Pancreas (tissue), 10 donors: ENCODE results near the gene LRRC55. TPM values are rescaled to one million over a fixed set of nuclear protein-coding genes. Genes with fewer than 3 reads are reported as not detected.

Experiments
- ATAC-seq, 4 donors: fragments of 200-7000 bp; cut with Tn5 transposase; one replicate each; pipeline versions ENCODE4 v1.8.0 to v1.9.1; 2020; ENCODE audit warnings: mild to moderate bottlenecking in 4 of 4, moderate library complexity in 4 of 4
- DNase-seq, 6 donors: peaks; one replicate each; pipeline ENCODE4 v3.0.0-alpha.2; 2020
- FAIRE-seq: peaks from 2 replicates; lab custom pipeline; 2012; peaks lifted over from hg19 to GRCh38; lab: Jason Lieb, UNC
- H3K27ac ChIP-seq, 4 donors: fragments of 200-600 bp; sonication (generic); 1 replicate in 3 of 4; 2 replicates in 1 of 4; pipeline versions ENCODE4 v1.5.0 to v1.8.0; 2020
- H3K27me3 ChIP-seq, 4 donors: fragments of 200-600 bp; one replicate each; pipeline ENCODE4 v1.8.0; 2021
- H3K36me3 ChIP-seq, 3 donors: fragments of 200-600 bp; sonication (generic) in 1 of 3; one replicate each; pipeline versions ENCODE4 v1.5.0 to v1.8.0; 2020 to 2021
- H3K4me1 ChIP-seq, 3 donors: fragments of 200-600 bp; one replicate each; pipeline ENCODE4 v1.8.0; 2021
- H3K4me3 ChIP-seq, 4 donors: fragments of 200-600 bp; sonication (generic) in 2 of 4; one replicate each; pipeline versions ENCODE4 v1.5.0 to v1.8.0; 2020 to 2021
- H3K9me3 ChIP-seq, 4 donors: fragments of 200-600 bp; one replicate each; pipeline ENCODE4 v1.8.0; 2021
- CTCF ChIP-seq, 4 donors: fragments of 200-600 bp; sonication (generic) in 3 of 4; IDR thresholded peaks; one replicate each; pipeline versions ENCODE4 v1.5.0 to v1.8.0; 2021; ENCODE audit warnings: antibody characterized with exemption in 4 of 4
- WGBS, 2 donors: extraction: QIAGEN DNeasy Blood & Tissue Kit; methylation state at CpG; one replicate each; pipeline ENCODE4 v1.1.7; 2013; 5-methylcytosine and 5-hydroxymethylcytosine counted together
- intact Hi-C, 3 donors: fragments of 100-400 bp; cut with DNase I; formaldehyde crosslinking; loops; one replicate each; pipeline versions ENCODE4 v1.11.1 to v1.14.2; 2022
- polyA plus RNA-seq, 2 donors: library from polyadenylated mRNA; stranded (reverse); fragments of 200-250 nt; gene quantifications; one replicate each; pipeline ENCODE4 v1.2.3, GENCODE V29; 2013
- total RNA-seq, 6 donors: library from RNA; stranded (reverse); fragmentation: NEBNext Ultra II Directional in 4 of 6; extraction: Animal tissue kit (Norgen Biotek cat#: 25700) in 4 of 6; gene quantifications; one replicate each; pipeline versions ENCODE4 v1.2.1 to v1.2.4, GENCODE V29; 2021 to 2023
- donor health status: healthy with polysubstance abuse.
- donor health status: DM: no; HTN: no; CAD: no; lungs with moderate emphysema.
- donor health status: DM: no; HTN: no; CAD: no.
- donor health status: control.
- donor health status: control.
- donor health status: Bipolar disorder and iron deficiency.
- donor health status: DM: yes; HTN: yes; CAD: no.
- donor health status: DM: no; HTN: no; CAD: no.
- donor health status: DM: no; HTN: no; CAD: no.
- donor health status: DM: yes; HTN: yes; CAD: no.

The LRRC55 gene
- total and polyA plus RNA-seq, 8 donors = 0.03 to 1.2 (median 0.08) TPM

GRCh38 chr11:57148621-57149020, 33.1 kb upstream of the LRRC55 start:
- DNase-seq (no peak), FAIRE-seq (no peak), ATAC-seq (no peak)
- Histone ChIP-seq H3K4me1 (no peaks in the 10 kb centered on the region), H3K27ac (no peak overlapping the region), H3K4me3 (no peak overlapping the region), H3K36me3 (no peaks in the 10 kb centered on the region), H3K27me3 (no peaks in the 10 kb centered on the region), H3K9me3 (no peaks in the 10 kb centered on the region)
- intact Hi-C loops = no loop called here
- no peak for TF ChIP-seq CTCF (IDR thresholded peaks at IDR 0.05)
- 65 to 75% methylated on average over 5 of the region's 5 CpGs for WGBS, 2 donors

- intact Hi-C loops = no loop called here
- 27 to 33% methylated on average over 4 of the region's 4 CpGs for WGBS, 2 donors
- TF ChIP-seq CTCF (IDR thresholded peaks at IDR 0.05) = no peak
- no peak for FAIRE-seq
- peak in 1 of 6 donors; percentile 15 for DNase-seq
- Histone ChIP-seq H3K36me3 (no peaks in the 10 kb centered on the region), H3K9me3 (no peaks in the 10 kb centered on the region), H3K4me1 (no peaks in the 10 kb centered on the region), H3K27me3 (no peaks in the 10 kb centered on the region), H3K27ac (no peak overlapping the region), H3K4me3 (no peak overlapping the region)
- peak in 1 of 4 donors; percentile 31 for ATAC-seq
These were observed 31.3 kb upstream of the LRRC55 start for GRCh38 chr11:57150454-57150917.

GRCh38 chr11:57152134-57152533, 29.6 kb upstream of the LRRC55 start:
- H3K4me3 ChIP-seq = no peak overlapping the region
- H3K27me3 ChIP-seq = peaks cover 0 to 4% (median 0%) of the 10 kb centered on the region in 4 donors
- no peak for ATAC-seq
- FAIRE-seq = no peak
- intact Hi-C loops = no loop called here
- H3K4me1 ChIP-seq = no peaks in the 10 kb centered on the region
- H3K9me3 ChIP-seq = no peaks in the 10 kb centered on the region
- WGBS, 2 donors = 56 to 71% methylated on average over 2 of the region's 2 CpGs
- no peak for TF ChIP-seq CTCF (IDR thresholded peaks at IDR 0.05)
- no peak for DNase-seq
- H3K27ac ChIP-seq = no peak overlapping the region
- no peaks in the 10 kb centered on the region for H3K36me3 ChIP-seq

- TF ChIP-seq CTCF (IDR thresholded peaks at IDR 0.05) = no peak
- Histone ChIP-seq H3K36me3 (no peaks in the 10 kb centered on the region), H3K27me3 (peaks cover 0 to 4% (median 0%) of the 10 kb centered on the region in 4 donors), H3K27ac (no peak overlapping the region), H3K4me3 (no peak overlapping the region), H3K4me1 (no peaks in the 10 kb centered on the region), H3K9me3 (no peaks in the 10 kb centered on the region)
- intact Hi-C loops = no loop called here
- FAIRE-seq (no peak), DNase-seq (no peak), ATAC-seq (no peak)
These were observed 28.3 kb upstream of the LRRC55 start for GRCh38 chr11:57153448-57153847.

GRCh38 chr11:57154739-57155138, 27.0 kb upstream of the LRRC55 start:
- Histone ChIP-seq H3K27me3 (peaks cover 0 to 4% (median 0%) of the 10 kb centered on the region in 4 donors), H3K4me1 (no peaks in the 10 kb centered on the region), H3K36me3 (no peaks in the 10 kb centered on the region), H3K27ac (no peak overlapping the region), H3K4me3 (no peak overlapping the region), H3K9me3 (no peaks in the 10 kb centered on the region)
- ATAC-seq (no peak), FAIRE-seq (no peak), DNase-seq (no peak)
- WGBS, 2 donors = 77 to 88% methylated on average over 2 of the region's 2 CpGs
- intact Hi-C loops = no loop called here
- no peak for TF ChIP-seq CTCF (IDR thresholded peaks at IDR 0.05)
